H9 (cell line): ENCODE data around the gene CCNJL. TPM values are rescaled to one million over a fixed set of nuclear protein-coding genes. Genes with fewer than 3 reads are reported as not detected.

Experiments
- DNase-seq: peaks from one replicate; pipeline ENCODE4 v3.0.0-alpha.2; 2017
- H2AFZ ChIP-seq: one replicate; pipeline ENCODE4 v1.6.1; 2013; ENCODE audit warnings: mild to moderate bottlenecking, low read length, control low read depth, moderate library complexity
- H2AK5ac ChIP-seq: 2 replicates; pipeline ENCODE4 v1.6.1; 2013; ENCODE audit warnings: low read length, control low read depth, mixed read lengths; ENCODE audit not compliant: insufficient read length
- H2BK120ac ChIP-seq: one replicate; pipeline ENCODE4 v1.6.1; 2013; ENCODE audit warnings: low read depth, mild to moderate bottlenecking, low read length, control low read depth, inconsistent platforms; ENCODE audit not compliant: poor library complexity, severe bottlenecking
- H2BK12ac ChIP-seq: 2 replicates; pipeline ENCODE4 v1.6.1; 2013; ENCODE audit warnings: low read length, control low read depth, mixed read lengths, low read depth; ENCODE audit not compliant: insufficient read length
- H2BK15ac ChIP-seq: 2 replicates; pipeline ENCODE4 v1.6.1; 2013; ENCODE audit warnings: low read depth, low read length, control low read depth
- H2BK20ac ChIP-seq: one replicate; pipeline ENCODE4 v1.6.1; 2013; ENCODE audit warnings: low read depth, mild to moderate bottlenecking, low read length, control low read depth, inconsistent platforms; ENCODE audit not compliant: poor library complexity, severe bottlenecking
- H2BK5ac ChIP-seq: 2 replicates; pipeline ENCODE4 v1.6.1; 2013; ENCODE audit warnings: low read length, control low read depth, mixed read lengths; ENCODE audit not compliant: insufficient read length
- H3K14ac ChIP-seq: 2 replicates; pipeline ENCODE4 v1.6.1; 2013; ENCODE audit warnings: low read length, control low read depth; ENCODE audit not compliant: insufficient read depth
- H3K18ac ChIP-seq: 2 replicates; pipeline ENCODE4 v1.6.1; 2013; ENCODE audit warnings: low read depth, mild to moderate bottlenecking, mixed read lengths, low read length, control low read depth; ENCODE audit not compliant: insufficient read length
- H3K23ac ChIP-seq: 2 replicates; pipeline ENCODE4 v1.6.1; 2013; ENCODE audit warnings: low read length, control low read depth, mixed read lengths, low read depth; ENCODE audit not compliant: insufficient read length
- H3K23me2 ChIP-seq: 2 replicates; pipeline ENCODE4 v1.6.1; 2013; ENCODE audit warnings: low read depth, mild to moderate bottlenecking, mixed read lengths, low read length, control low read depth; ENCODE audit not compliant: insufficient read length, poor library complexity, severe bottlenecking
- H3K27ac ChIP-seq: 2 replicates; pipeline ENCODE4 v1.5.1; 2013; ENCODE audit warnings: low read length, control low read depth, mixed read lengths, low read depth; ENCODE audit not compliant: insufficient read length
- H3K27me3 ChIP-seq: 2 replicates; pipeline ENCODE4 v1.6.1; 2013; ENCODE audit warnings: low read length, control low read depth, inconsistent platforms; ENCODE audit not compliant: insufficient read depth
- H3K4ac ChIP-seq: 2 replicates; pipeline ENCODE4 v1.6.1; 2013; ENCODE audit warnings: low read depth, mild to moderate bottlenecking, control low read depth, inconsistent platforms, low read length, moderate library complexity
- H3K4me1 ChIP-seq: 2 replicates; pipeline ENCODE4 v1.6.1; 2013; ENCODE audit warnings: low read length, control low read depth, inconsistent platforms; ENCODE audit not compliant: insufficient read depth
- H3K4me2 ChIP-seq: 2 replicates; pipeline ENCODE4 v1.6.1; 2013; ENCODE audit warnings: low read length, control low read depth, mixed read lengths; ENCODE audit not compliant: insufficient read length, insufficient read depth
- H3K56ac ChIP-seq: 2 replicates; pipeline ENCODE4 v1.6.1; 2013; ENCODE audit warnings: low read depth, mild to moderate bottlenecking, mixed read lengths, low read length, control low read depth; ENCODE audit not compliant: insufficient read length
- H3K79me1 ChIP-seq: 2 replicates; pipeline ENCODE4 v1.6.1; 2013; ENCODE audit warnings: low read depth, mild to moderate bottlenecking, moderate library complexity, low read length, control low read depth, inconsistent platforms; ENCODE audit not compliant: insufficient read depth, poor library complexity, severe bottlenecking
- H3K79me2 ChIP-seq: 2 replicates; pipeline ENCODE4 v1.6.1; 2013; ENCODE audit warnings: low read length, control low read depth, inconsistent platforms; ENCODE audit not compliant: insufficient read depth
- H3K9ac ChIP-seq: 2 replicates; pipeline ENCODE4 v1.6.1; 2013; ENCODE audit warnings: low read length, control low read depth, mixed read lengths; ENCODE audit not compliant: insufficient read length; ENCODE audit errors: extremely low read depth
- H3K9me3 ChIP-seq: one replicate; pipeline ENCODE4 v1.6.1; 2013; ENCODE audit warnings: low read depth, low read length, inconsistent platforms; ENCODE audit not compliant: control insufficient read depth
- H3T11ph ChIP-seq: one replicate; pipeline ENCODE4 v1.6.1; 2013; ENCODE audit warnings: mild to moderate bottlenecking, low read length, control low read depth, inconsistent platforms
- H4K20me1 ChIP-seq: one replicate; pipeline ENCODE4 v1.6.1; 2013; ENCODE audit not compliant: control insufficient read depth, insufficient read length, insufficient read depth
- H4K5ac ChIP-seq: 2 replicates; pipeline ENCODE4 v1.6.1; 2013; ENCODE audit warnings: low read depth, mild to moderate bottlenecking, mixed read lengths, low read length, control low read depth; ENCODE audit not compliant: insufficient read length
- H4K8ac ChIP-seq: replicated peaks from 2 replicates; pipeline ENCODE4 v1.6.1; 2013; ENCODE audit warnings: low read length, control low read depth, mixed read lengths, low read depth; ENCODE audit not compliant: insufficient read length
- H4K91ac ChIP-seq: 2 replicates; pipeline ENCODE4 v1.6.1; 2013; ENCODE audit warnings: low read depth, mild to moderate bottlenecking, moderate library complexity, mixed read lengths, low read length, control low read depth; ENCODE audit not compliant: insufficient read length
- H3K27ac Mint-ChIP-seq, 3 experiments: 2 replicates in 2 of 3; 3 replicates in 1 of 3; pipeline ENCODE4 v1.8.0; 2020 to 2021; ENCODE audit warnings: mixed read lengths in 3 of 3, mild to moderate bottlenecking in 1 of 3, moderate library complexity in 1 of 3
- H3K27me3 Mint-ChIP-seq: 2 replicates; pipeline ENCODE4 v1.8.0; 2021; ENCODE audit warnings: low read depth, mild to moderate bottlenecking, moderate library complexity, mixed read lengths
- H3K36me3 Mint-ChIP-seq, 3 experiments: 2 replicates in 2 of 3; 3 replicates in 1 of 3; pipeline ENCODE4 v1.8.0; 2020 to 2021; ENCODE audit warnings: low read depth in 3 of 3, mixed read lengths in 3 of 3; ENCODE audit not compliant: insufficient read depth in 1 of 3
- H3K4me1 Mint-ChIP-seq, 2 experiments: 2 replicates each; pipeline ENCODE4 v1.8.0; 2020; ENCODE audit warnings: mixed read lengths in 2 of 2
- H3K4me3 Mint-ChIP-seq, 2 experiments: 2 replicates in 1 of 2; 3 replicates in 1 of 2; pipeline ENCODE4 v1.8.0; 2020 to 2021; ENCODE audit warnings: mild to moderate bottlenecking in 2 of 2, mixed read lengths in 2 of 2, moderate library complexity in 1 of 2
- H3K9me3 Mint-ChIP-seq, 2 experiments: 2 replicates in 1 of 2; 3 replicates in 1 of 2; pipeline ENCODE4 v1.8.0; 2020; ENCODE audit warnings: mild to moderate bottlenecking in 2 of 2, mixed read lengths in 2 of 2, moderate library complexity in 1 of 2
- CTCF ChIP-seq: fragments of 200-600 bp; sonication (generic); conservative IDR thresholded peaks from 3 replicates; pipeline ENCODE4 v1.8.0; 2021; ENCODE audit warnings: antibody characterized with exemption, mild to moderate bottlenecking
- WGBS: extraction: QIAGEN DNeasy Blood & Tissue Kit; methylation state at CpG from one replicate; pipeline ENCODE4 v1.1.7; 2013; ENCODE audit warnings: missing lambda C conversion rate, low lambda C conversion rate, mixed read lengths; ENCODE audit not compliant: insufficient read length; ENCODE audit errors: extremely low coverage; 5-methylcytosine and 5-hydroxymethylcytosine counted together
- total RNA-seq: library from RNA; stranded (reverse); gene quantifications from 2 replicates; pipeline ENCODE4 v1.2.1, GENCODE V29; 2021

CCNJL gene
- total RNA-seq, 1 experiment from 2014 or later = 26.9 TPM

- Mint-ChIP-seq H3K27me3 (no peaks in the 10 kb centered on the region), H3K4me3 (no peak overlapping the region), H3K27ac (peak overlapping the region in 1 of 3 experiments; percentile 34; a peak in 1 of 7 replicates), H3K36me3 (no peaks in the 10 kb centered on the region), H3K4me1 (peaks cover 5 to 8% of the 10 kb centered on the region in 2 experiments), H3K9me3 (no peaks in the 10 kb centered on the region)
- Histone ChIP-seq H2AK5ac (no peak overlapping the region), H2BK12ac (no peak overlapping the region), H4K20me1 (no peaks in the 10 kb centered on the region), H3K79me2 (no peaks in the 10 kb centered on the region), H3K56ac (no peak overlapping the region), H3K18ac (no peak overlapping the region), H2BK20ac (no peak overlapping the region), H4K8ac (no peak overlapping the region), H2BK5ac (no peak overlapping the region), H3K23ac (no peak overlapping the region), H3K27me3 (no peaks in the 10 kb centered on the region), H3K23me2 (no peaks in the 10 kb centered on the region), H4K5ac (no peak overlapping the region), H4K91ac (no peak overlapping the region), H3K4me2 (no peak overlapping the region), H3K4me1 (no peaks in the 10 kb centered on the region), H3K4ac (no peak overlapping the region), H3T11ph (no peak overlapping the region), H3K27ac (no peak overlapping the region), H3K79me1 (no peaks in the 10 kb centered on the region), H2BK120ac (no peak overlapping the region), H3K9ac (no peak overlapping the region), H3K9me3 (no peaks in the 10 kb centered on the region), H3K14ac (no peak overlapping the region), H2BK15ac (no peak overlapping the region), H2AFZ (no peak overlapping the region)
- no peak for DNase-seq
- no CpG with 5 or more reads among the region's 6 CpGs for WGBS
- TF ChIP-seq CTCF = no peak
Observed at GRCh38 chr5:160327818-160328217, 15.5 kb upstream of the CCNJL start.
